Peyer's patch (tissue), 4 donors: ENCODE data around the gene SESTD1.

Source experiments
- POLR2A ChIP-seq, 2 donors: fragments of 450-650 bp; IDR thresholded peaks; one replicate each; pipeline ENCODE4 v1.5.1; 2017; ENCODE audit warnings: antibody characterized with exemption in 2 of 2, mild to moderate bottlenecking in 2 of 2, moderate library complexity in 2 of 2
- TF ChIP-seq, protein P1 (sequence below), 6 experiments: fragments of 450-650 bp in 4 of 6; fragments of 200-600 bp in 2 of 6; sonication (generic) in 1 of 6; IDR thresholded peaks; one replicate each; pipeline ENCODE4 v1.5.1; 2017 to 2019; ENCODE audit warnings: antibody characterized with exemption in 6 of 6, mild to moderate bottlenecking in 3 of 6, moderate library complexity in 1 of 6

- TF ChIP-seq, protein P1, sequence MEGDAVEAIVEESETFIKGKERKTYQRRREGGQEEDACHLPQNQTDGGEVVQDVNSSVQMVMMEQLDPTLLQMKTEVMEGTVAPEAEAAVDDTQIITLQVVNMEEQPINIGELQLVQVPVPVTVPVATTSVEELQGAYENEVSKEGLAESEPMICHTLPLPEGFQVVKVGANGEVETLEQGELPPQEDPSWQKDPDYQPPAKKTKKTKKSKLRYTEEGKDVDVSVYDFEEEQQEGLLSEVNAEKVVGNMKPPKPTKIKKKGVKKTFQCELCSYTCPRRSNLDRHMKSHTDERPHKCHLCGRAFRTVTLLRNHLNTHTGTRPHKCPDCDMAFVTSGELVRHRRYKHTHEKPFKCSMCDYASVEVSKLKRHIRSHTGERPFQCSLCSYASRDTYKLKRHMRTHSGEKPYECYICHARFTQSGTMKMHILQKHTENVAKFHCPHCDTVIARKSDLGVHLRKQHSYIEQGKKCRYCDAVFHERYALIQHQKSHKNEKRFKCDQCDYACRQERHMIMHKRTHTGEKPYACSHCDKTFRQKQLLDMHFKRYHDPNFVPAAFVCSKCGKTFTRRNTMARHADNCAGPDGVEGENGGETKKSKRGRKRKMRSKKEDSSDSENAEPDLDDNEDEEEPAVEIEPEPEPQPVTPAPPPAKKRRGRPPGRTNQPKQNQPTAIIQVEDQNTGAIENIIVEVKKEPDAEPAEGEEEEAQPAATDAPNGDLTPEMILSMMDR (IDR thresholded peaks at IDR 0.05) = no peak
- TF ChIP-seq POLR2A (IDR thresholded peaks at IDR 0.05) = no peak
Observed at GRCh38 chr2:179307616-179308371, 43.2 kb upstream of the SESTD1 start.
